PC-3 (cell line): ENCODE results near the gene MGLL.

Experiments
- CTCF ChIP-seq: fragments of 300-600 bp; sonication (generic); conservative IDR thresholded peaks from 2 replicates; pipeline ENCODE4 v1.5.1; 2017; ENCODE audit warnings: antibody characterized with exemption, low read depth, mild to moderate bottlenecking, low read length
- EZH2 ChIP-seq: fragments of 300-600 bp; sonication (generic); IDR thresholded peaks from one replicate; pipeline ENCODE4 v1.6.1; 2017; ENCODE audit warnings: antibody characterized with exemption, mild to moderate bottlenecking, low read length; ENCODE audit not compliant: unreplicated experiment

DNA sequence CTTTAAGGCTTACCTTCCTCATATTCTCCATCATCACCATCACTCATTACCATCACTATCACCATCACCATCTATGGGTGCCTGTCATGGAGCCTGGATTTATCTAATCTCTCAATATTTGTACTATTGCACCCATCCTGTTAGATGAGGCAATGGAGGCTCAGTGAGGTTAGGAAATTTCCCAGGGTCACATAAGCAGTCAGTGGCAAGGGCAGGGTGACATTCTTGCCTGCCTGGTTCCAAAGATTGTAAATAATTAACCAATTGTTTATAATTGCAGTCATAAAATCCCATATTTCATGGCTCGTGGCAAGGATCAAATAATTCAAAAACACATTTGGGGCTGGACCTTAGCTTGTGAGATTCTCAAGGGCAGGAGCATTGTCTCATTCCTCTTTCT, 55.2 kb downstream of the MGLL start:
- TF ChIP-seq EZH2 (no peak), CTCF (no peak)
